GM23338 (cell line): ENCODE data around the gene SYNPR. TPM values are rescaled to one million over a fixed set of nuclear protein-coding genes. Genes with fewer than 3 reads are reported as not detected.

ENCODE experiments used
- ATAC-seq: fragments of 200-7000 bp; cut with Tn5 transposase; 3 replicates; pipeline ENCODE4 v1.9.1; 2020
- DNase-seq: peaks from one replicate; pipeline ENCODE4 v3.0.0-alpha.2; 2015; ENCODE audit warnings: low spot score
- H2AFZ ChIP-seq: fragments of 200-600 bp; sonication (generic); 2 replicates; pipeline ENCODE4 v1.8.0; 2016; ENCODE audit warnings: antibody characterized with exemption, mild to moderate bottlenecking, moderate library complexity
- H3F3A ChIP-seq: fragments of 200-600 bp; sonication (generic); replicated peaks from 2 replicates; pipeline ENCODE4 v1.8.0; 2017; ENCODE audit warnings: antibody characterized with exemption, mixed run types, low read depth
- H3K27ac ChIP-seq: fragments of 200-600 bp; sonication (generic); 2 replicates; pipeline ENCODE4 v1.6.1; 2016; ENCODE audit warnings: low read depth
- H3K27me3 ChIP-seq: fragments of 200-600 bp; sonication (generic); 2 replicates; pipeline ENCODE4 v1.8.0; 2016; ENCODE audit warnings: mild to moderate bottlenecking, mixed run types, moderate library complexity; ENCODE audit not compliant: insufficient read depth
- H3K36me3 ChIP-seq: fragments of 200-600 bp; sonication (generic); 2 replicates; pipeline ENCODE4 v1.8.0; 2016; ENCODE audit warnings: mild to moderate bottlenecking; ENCODE audit not compliant: insufficient read depth
- H3K4me1 ChIP-seq: fragments of 200-600 bp; sonication (generic); 2 replicates; pipeline ENCODE4 v1.8.0; 2016; ENCODE audit warnings: mild to moderate bottlenecking, moderate library complexity; ENCODE audit not compliant: insufficient read depth
- H3K4me2 ChIP-seq: fragments of 200-600 bp; sonication (generic); 2 replicates; pipeline ENCODE4 v1.7.1; 2017; ENCODE audit warnings: mixed run types
- H3K4me3 ChIP-seq: fragments of 200-600 bp; sonication (generic); 2 replicates; pipeline ENCODE4 v1.6.1; 2016; ENCODE audit warnings: mixed run types
- H3K79me2 ChIP-seq: fragments of 200-600 bp; sonication (generic); replicated peaks from 2 replicates; pipeline ENCODE4 v1.8.0; 2017; ENCODE audit warnings: mild to moderate bottlenecking; ENCODE audit not compliant: insufficient read depth
- H3K9me2 ChIP-seq: fragments of 200-600 bp; sonication (generic); 2 replicates; pipeline ENCODE4 v1.8.0; 2017; ENCODE audit not compliant: insufficient read depth
- H4K20me1 ChIP-seq: fragments of 200-600 bp; sonication (generic); replicated peaks from 2 replicates; pipeline ENCODE4 v1.8.0; 2017; ENCODE audit warnings: mild to moderate bottlenecking; ENCODE audit not compliant: insufficient read depth
- H3K27ac Mint-ChIP-seq: 2 replicates; pipeline ENCODE4 v1.8.0; 2020; ENCODE audit warnings: inconsistent platforms, mild to moderate bottlenecking, moderate library complexity, mixed read lengths
- H3K27me3 Mint-ChIP-seq: 3 replicates; pipeline ENCODE4 v1.8.0; 2022; ENCODE audit warnings: low read depth, mild to moderate bottlenecking, moderate library complexity, mixed read lengths, inconsistent platforms; ENCODE audit not compliant: insufficient read depth, poor library complexity
- H3K36me3 Mint-ChIP-seq: 3 replicates; pipeline ENCODE4 v1.8.0; 2021; ENCODE audit warnings: low read depth, mild to moderate bottlenecking, inconsistent platforms, moderate library complexity, mixed read lengths
- H3K4me1 Mint-ChIP-seq: 3 replicates; pipeline ENCODE4 v1.8.0; 2020; ENCODE audit warnings: mild to moderate bottlenecking, inconsistent platforms, mixed read lengths
- H3K4me3 Mint-ChIP-seq: 3 replicates; pipeline ENCODE4 v1.8.0; 2021; ENCODE audit warnings: moderate library complexity, mild to moderate bottlenecking, inconsistent platforms, mixed read lengths
- H3K9me3 Mint-ChIP-seq: 3 replicates; pipeline ENCODE4 v1.8.0; 2020; ENCODE audit warnings: moderate library complexity, mild to moderate bottlenecking, inconsistent platforms, mixed read lengths
- CREB1 ChIP-seq: fragments of 250-450 bp; sonication (Bioruptor Pico); IDR thresholded peaks from 2 replicates; pipeline ENCODE4 v1.5.0; 2020; ENCODE audit warnings: low read depth, mild to moderate bottlenecking, moderate library complexity
- EZH2 ChIP-seq: fragments of 200-600 bp; sonication (generic); IDR thresholded peaks from one replicate; pipeline ENCODE4 v1.8.0; 2017; ENCODE audit warnings: antibody characterized with exemption, mild to moderate bottlenecking, low read depth; ENCODE audit not compliant: unreplicated experiment
- EZH2phosphoT487 ChIP-seq: fragments of 200-600 bp; sonication (generic); IDR thresholded peaks from one replicate; pipeline ENCODE4 v1.8.1; 2018; ENCODE audit warnings: antibody characterized with exemption; ENCODE audit not compliant: unreplicated experiment
- JUNB ChIP-seq: IDR thresholded peaks from one replicate; pipeline ENCODE4 v1.6.1; 2016; ENCODE audit warnings: antibody characterized with exemption; ENCODE audit not compliant: unreplicated experiment
- NANOG ChIP-seq: IDR thresholded peaks from 2 replicates; pipeline ENCODE4 v1.6.1; 2016; ENCODE audit warnings: antibody characterized with exemption, borderline replicate concordance
- POLR2AphosphoS5 ChIP-seq: IDR thresholded peaks from 2 replicates; pipeline ENCODE4 v1.6.1; 2016; ENCODE audit warnings: antibody characterized with exemption, low read depth
- REST ChIP-seq: IDR thresholded peaks from one replicate; pipeline ENCODE4 v1.6.1; 2018; ENCODE audit warnings: antibody characterized with exemption; ENCODE audit not compliant: unreplicated experiment
- STAT1 ChIP-seq: IDR thresholded peaks from one replicate; pipeline ENCODE4 v1.6.1; 2016; ENCODE audit warnings: antibody characterized with exemption; ENCODE audit not compliant: unreplicated experiment
- ZNF114 ChIP-seq: fragments of 250-450 bp; sonication (Bioruptor Pico); IDR thresholded peaks from 2 replicates; pipeline ENCODE4 v1.5.0; 2020; ENCODE audit warnings: mild to moderate bottlenecking, moderate library complexity
- ZNF331 ChIP-seq: fragments of 250-450 bp; sonication (Bioruptor Pico); IDR thresholded peaks from 2 replicates; pipeline ENCODE4 v1.5.0; 2020; ENCODE audit warnings: low read depth, mild to moderate bottlenecking, moderate library complexity
- ZNF462 ChIP-seq: fragments of 250-450 bp; sonication (Bioruptor Pico); IDR thresholded peaks from 2 replicates; pipeline ENCODE4 v1.5.0; 2020; ENCODE audit warnings: mild to moderate bottlenecking, moderate library complexity
- polyA plus RNA-seq: library from polyadenylated mRNA; unstranded; fragments of >200 nt; fragmentation: Nextera tagmentation; extraction: Ambion mirVana; gene quantifications from 2 replicates; pipeline ENCODE4 v1.2.1, GENCODE V29; 2016
- total RNA-seq: library from RNA; depleted of rRNA; stranded (reverse); fragments of >200 nt; shearing (Covaris generic); gene quantifications from 2 replicates; pipeline ENCODE4 v1.2.3, GENCODE V29; 2014
- TF ChIP-seq, protein P1 (sequence below): IDR thresholded peaks from 2 replicates; pipeline ENCODE4 v1.6.1; 2016; ENCODE audit warnings: antibody characterized with exemption
- TF ChIP-seq, protein P2 (sequence below), 2 experiments: fragments of 200-600 bp in 1 of 2; sonication (generic) in 1 of 2; conservative IDR thresholded peaks; 2 replicates each; pipeline versions ENCODE4 v1.5.1 to v1.6.1; 2016 to 2017; ENCODE audit warnings: antibody characterized with exemption in 2 of 2, low read depth in 2 of 2, mild to moderate bottlenecking in 2 of 2, moderate library complexity in 1 of 2

The SYNPR gene
- total and polyA plus RNA-seq, 2 experiments from 2014 or later: 0.38 to 0.55 TPM

- Mint-ChIP-seq H3K36me3 (peaks cover 14% of the 10 kb centered on the region; the same call in 2 of the 3 replicates), H3K27me3 (peaks cover 2% of the 10 kb centered on the region), H3K27ac (no peak overlapping the region), H3K4me3 (no peak overlapping the region), H3K9me3 (peaks cover 13% of the 10 kb centered on the region; the same call in 2 of the 3 replicates), H3K4me1 (peaks cover 27% of the 10 kb centered on the region)
- Histone ChIP-seq H3K36me3 (no peaks in the 10 kb centered on the region), H3K4me1 (peaks cover 24% of the 10 kb centered on the region), H2AFZ (no peak overlapping the region), H3K27me3 (no peaks in the 10 kb centered on the region), H3F3A (no peaks in the 10 kb centered on the region), H3K9me2 (0 out of 2 replicates have a peak, but pooled peaks cover 3% of the 10 kb centered on the region), H3K79me2 (no peaks in the 10 kb centered on the region), H4K20me1 (no peaks in the 10 kb centered on the region), H3K4me2 (no peak overlapping the region), H3K27ac (no peak overlapping the region), H3K4me3 (no peak overlapping the region)
- DNase-seq (no peak), ATAC-seq (no peak)
- TF ChIP-seq REST (no peak), CREB1 (CRISPR knock-in tag) (no peak), POLR2AphosphoS5 (no peak), EZH2 (no peak), STAT1 (no peak), NANOG (no peak), JUNB (no peak), ZNF331 (CRISPR knock-in tag) (no peak), ZNF462 (CRISPR knock-in tag) (no peak), EZH2phosphoT487 (no peak), ZNF114 (CRISPR knock-in tag) (no peak)
- TF ChIP-seq, protein P1, sequence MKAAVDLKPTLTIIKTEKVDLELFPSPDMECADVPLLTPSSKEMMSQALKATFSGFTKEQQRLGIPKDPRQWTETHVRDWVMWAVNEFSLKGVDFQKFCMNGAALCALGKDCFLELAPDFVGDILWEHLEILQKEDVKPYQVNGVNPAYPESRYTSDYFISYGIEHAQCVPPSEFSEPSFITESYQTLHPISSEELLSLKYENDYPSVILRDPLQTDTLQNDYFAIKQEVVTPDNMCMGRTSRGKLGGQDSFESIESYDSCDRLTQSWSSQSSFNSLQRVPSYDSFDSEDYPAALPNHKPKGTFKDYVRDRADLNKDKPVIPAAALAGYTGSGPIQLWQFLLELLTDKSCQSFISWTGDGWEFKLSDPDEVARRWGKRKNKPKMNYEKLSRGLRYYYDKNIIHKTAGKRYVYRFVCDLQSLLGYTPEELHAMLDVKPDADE: no peak
- TF ChIP-seq, protein P2, sequence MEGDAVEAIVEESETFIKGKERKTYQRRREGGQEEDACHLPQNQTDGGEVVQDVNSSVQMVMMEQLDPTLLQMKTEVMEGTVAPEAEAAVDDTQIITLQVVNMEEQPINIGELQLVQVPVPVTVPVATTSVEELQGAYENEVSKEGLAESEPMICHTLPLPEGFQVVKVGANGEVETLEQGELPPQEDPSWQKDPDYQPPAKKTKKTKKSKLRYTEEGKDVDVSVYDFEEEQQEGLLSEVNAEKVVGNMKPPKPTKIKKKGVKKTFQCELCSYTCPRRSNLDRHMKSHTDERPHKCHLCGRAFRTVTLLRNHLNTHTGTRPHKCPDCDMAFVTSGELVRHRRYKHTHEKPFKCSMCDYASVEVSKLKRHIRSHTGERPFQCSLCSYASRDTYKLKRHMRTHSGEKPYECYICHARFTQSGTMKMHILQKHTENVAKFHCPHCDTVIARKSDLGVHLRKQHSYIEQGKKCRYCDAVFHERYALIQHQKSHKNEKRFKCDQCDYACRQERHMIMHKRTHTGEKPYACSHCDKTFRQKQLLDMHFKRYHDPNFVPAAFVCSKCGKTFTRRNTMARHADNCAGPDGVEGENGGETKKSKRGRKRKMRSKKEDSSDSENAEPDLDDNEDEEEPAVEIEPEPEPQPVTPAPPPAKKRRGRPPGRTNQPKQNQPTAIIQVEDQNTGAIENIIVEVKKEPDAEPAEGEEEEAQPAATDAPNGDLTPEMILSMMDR (conservative IDR thresholded peaks at IDR 0.05; ENCODE audit: low read depth in 2 of 2): no peak
Measured at GRCh38 chr3:63585927-63586326, 307.8 kb downstream of the SYNPR start.
